GM23248 (cell line): ENCODE measurements around the gene NEK10.

Experiments used
- EZH2 ChIP-seq: fragments of 200-600 bp; sonication (generic); IDR thresholded peaks from 2 replicates; pipeline ENCODE4 v1.6.1; 2018; ENCODE audit warnings: antibody characterized with exemption, mild to moderate bottlenecking; ENCODE audit not compliant: insufficient read depth, poor library complexity, severe bottlenecking
- EZH2phosphoT487 ChIP-seq: fragments of 200-600 bp; sonication (generic); IDR thresholded peaks from 2 replicates; pipeline ENCODE4 v1.6.1; 2018; ENCODE audit warnings: antibody characterized with exemption, moderate library complexity, mild to moderate bottlenecking, low read depth; ENCODE audit not compliant: insufficient read depth

DNA sequence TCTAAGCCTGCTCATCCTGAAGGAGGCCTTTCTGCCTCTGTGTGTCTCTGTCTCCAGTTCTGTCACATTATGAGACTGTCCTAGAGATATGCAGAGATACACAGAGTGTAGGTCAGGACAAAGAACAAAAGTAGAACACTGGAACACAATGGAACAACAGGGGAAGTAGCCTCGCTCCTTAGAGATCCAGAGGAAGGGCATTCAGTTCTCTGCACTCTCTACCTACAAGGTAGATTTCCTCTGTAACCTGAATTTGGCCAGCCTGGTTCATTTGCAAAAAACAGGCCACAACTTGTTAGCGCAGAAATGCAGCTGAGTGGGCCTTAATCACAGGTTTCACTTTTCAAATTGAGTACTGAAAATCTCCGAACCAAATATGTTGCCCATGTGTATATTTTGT, 19.4 kb downstream of the NEK10 start:
- no peak for TF ChIP-seq EZH2
- no peak for TF ChIP-seq EZH2phosphoT487
